Loucy (cell line): Measurements from ENCODE around the gene IL26.

Source experiments
- EZH2phosphoT487 ChIP-seq: fragments of 200-600 bp; IDR thresholded peaks from 2 replicates; pipeline ENCODE4 v1.6.1; 2018; ENCODE audit warnings: antibody characterized with exemption, mild to moderate bottlenecking, moderate library complexity, borderline replicate concordance
- TF ChIP-seq, protein P1 (sequence below): fragments of 200-600 bp; sonication (generic); conservative IDR thresholded peaks from 2 replicates; pipeline ENCODE4 v1.5.1; 2014; ENCODE audit warnings: mild to moderate bottlenecking, antibody characterized with exemption, low read length

- TF ChIP-seq, protein P1, sequence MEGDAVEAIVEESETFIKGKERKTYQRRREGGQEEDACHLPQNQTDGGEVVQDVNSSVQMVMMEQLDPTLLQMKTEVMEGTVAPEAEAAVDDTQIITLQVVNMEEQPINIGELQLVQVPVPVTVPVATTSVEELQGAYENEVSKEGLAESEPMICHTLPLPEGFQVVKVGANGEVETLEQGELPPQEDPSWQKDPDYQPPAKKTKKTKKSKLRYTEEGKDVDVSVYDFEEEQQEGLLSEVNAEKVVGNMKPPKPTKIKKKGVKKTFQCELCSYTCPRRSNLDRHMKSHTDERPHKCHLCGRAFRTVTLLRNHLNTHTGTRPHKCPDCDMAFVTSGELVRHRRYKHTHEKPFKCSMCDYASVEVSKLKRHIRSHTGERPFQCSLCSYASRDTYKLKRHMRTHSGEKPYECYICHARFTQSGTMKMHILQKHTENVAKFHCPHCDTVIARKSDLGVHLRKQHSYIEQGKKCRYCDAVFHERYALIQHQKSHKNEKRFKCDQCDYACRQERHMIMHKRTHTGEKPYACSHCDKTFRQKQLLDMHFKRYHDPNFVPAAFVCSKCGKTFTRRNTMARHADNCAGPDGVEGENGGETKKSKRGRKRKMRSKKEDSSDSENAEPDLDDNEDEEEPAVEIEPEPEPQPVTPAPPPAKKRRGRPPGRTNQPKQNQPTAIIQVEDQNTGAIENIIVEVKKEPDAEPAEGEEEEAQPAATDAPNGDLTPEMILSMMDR, result no peak
- no peak for TF ChIP-seq EZH2phosphoT487
These were observed 24.8 kb downstream of the IL26 start for GRCh38 chr12:68200854-68201253.
